22Rv1 (cell line): ENCODE results near the gene EFCAB13.

Source experiments
- H3K27ac ChIP-seq: fragments of 450-650 bp; 2 replicates; pipeline ENCODE4 v1.5.1; 2017
- ZFX ChIP-seq: fragments of 450-650 bp; IDR thresholded peaks from 2 replicates; pipeline ENCODE4 v1.6.1; 2017; ENCODE audit warnings: antibody characterized with exemption, borderline replicate concordance
- TF ChIP-seq, protein P1 (sequence below): fragments of 450-650 bp; IDR thresholded peaks from 2 replicates; pipeline ENCODE4 v1.5.1; 2017; ENCODE audit warnings: mild to moderate bottlenecking

Gene EFCAB13

DNA sequence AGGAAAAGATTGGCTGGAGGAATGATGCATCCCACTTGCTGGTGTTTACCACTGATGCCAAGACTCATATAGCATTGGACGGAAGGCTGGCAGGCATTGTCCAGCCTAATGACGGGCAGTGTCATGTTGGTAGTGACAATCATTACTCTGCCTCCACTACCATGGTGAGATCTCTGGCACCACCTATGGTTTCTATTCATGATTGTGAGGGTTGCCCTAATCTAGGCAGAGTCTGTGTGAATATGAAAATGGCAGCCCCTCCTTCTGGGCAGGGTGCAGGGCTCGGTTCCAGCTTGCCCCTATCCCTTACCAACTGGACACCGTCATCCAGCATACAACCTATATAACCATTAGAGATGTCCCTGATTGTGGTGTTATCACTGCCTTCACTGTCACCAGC lies 36.7 kb upstream of the EFCAB13 start:
- H3K27ac ChIP-seq, result no peak overlapping the region
- TF ChIP-seq ZFX, result no peak
- TF ChIP-seq, protein P1, sequence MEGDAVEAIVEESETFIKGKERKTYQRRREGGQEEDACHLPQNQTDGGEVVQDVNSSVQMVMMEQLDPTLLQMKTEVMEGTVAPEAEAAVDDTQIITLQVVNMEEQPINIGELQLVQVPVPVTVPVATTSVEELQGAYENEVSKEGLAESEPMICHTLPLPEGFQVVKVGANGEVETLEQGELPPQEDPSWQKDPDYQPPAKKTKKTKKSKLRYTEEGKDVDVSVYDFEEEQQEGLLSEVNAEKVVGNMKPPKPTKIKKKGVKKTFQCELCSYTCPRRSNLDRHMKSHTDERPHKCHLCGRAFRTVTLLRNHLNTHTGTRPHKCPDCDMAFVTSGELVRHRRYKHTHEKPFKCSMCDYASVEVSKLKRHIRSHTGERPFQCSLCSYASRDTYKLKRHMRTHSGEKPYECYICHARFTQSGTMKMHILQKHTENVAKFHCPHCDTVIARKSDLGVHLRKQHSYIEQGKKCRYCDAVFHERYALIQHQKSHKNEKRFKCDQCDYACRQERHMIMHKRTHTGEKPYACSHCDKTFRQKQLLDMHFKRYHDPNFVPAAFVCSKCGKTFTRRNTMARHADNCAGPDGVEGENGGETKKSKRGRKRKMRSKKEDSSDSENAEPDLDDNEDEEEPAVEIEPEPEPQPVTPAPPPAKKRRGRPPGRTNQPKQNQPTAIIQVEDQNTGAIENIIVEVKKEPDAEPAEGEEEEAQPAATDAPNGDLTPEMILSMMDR, result no peak

DNA sequence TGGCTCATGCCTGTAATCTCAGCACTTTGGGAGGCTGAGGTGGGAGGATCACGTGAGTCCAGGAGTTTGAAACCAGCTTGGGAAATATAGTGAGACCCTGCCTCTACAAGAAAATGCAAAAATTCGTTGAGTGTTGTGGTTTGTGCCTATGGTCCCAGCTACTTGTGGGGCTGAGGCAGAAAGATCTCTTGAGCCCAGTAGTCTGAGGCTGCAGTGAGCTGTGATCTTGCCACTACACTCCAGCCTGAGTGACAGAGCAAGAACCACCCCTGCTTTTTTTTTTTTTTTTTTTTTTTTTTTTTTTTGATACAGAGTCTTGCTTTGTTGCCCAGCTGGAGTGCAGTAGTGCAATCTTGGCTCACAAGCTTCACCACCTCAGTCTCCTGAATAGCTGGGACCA lies 36.1 kb upstream of the EFCAB13 start:
- TF ChIP-seq, protein P1, result no peak
- no peak for TF ChIP-seq ZFX
- H3K27ac ChIP-seq, result no peak overlapping the region

DNA sequence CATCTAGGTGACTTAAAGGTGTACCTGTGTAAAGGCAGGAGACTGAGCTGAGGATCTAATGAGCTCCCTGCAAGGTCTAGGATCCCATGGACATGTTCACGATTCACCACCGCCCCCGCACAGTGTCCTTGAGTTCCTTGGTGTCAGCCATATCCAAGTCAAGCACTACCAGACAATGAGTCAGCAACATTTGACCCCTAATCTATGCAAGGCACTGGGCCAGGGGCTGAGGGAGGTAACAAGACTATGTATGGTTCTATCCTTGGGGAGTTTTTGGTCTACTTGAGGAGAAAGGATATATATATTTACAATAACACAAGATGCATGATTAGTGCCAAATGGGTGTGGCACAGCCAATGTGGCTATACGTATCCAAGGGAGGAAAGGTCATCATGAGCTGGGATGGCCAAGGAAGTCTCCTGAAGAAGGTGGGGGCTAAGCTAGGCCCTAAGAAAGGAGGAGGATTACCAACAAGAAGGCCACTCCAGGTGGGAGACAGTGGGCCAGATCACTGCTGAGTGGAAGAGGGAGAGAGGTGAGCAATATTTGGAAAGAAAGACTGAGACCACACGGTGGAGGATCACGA lies 35.1 kb upstream of the EFCAB13 start:
- H3K27ac ChIP-seq, result no peak overlapping the region
- TF ChIP-seq, protein P1, result no peak
- TF ChIP-seq ZFX, result no peak

DNA sequence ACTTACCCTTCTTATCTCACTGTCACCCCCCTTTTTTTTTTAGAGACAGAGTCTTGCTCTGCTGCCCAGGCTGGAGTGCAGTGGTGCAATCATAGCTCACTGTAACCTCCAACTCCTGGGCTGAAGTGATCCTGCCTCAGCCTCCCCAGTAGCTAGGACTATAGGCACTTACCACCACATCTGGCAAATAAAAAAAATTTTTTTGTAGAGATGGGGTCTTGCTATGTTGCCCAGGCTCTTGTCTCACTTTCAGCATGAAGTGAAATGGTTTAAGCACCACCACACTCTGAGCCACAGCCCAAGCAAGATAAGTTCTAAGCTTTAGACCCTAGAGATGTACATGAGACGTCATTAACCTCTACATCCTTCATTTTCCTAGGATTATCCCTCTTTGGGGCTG lies 34.5 kb upstream of the EFCAB13 start:
- no peak for TF ChIP-seq ZFX
- TF ChIP-seq, protein P1, result no peak
- H3K27ac ChIP-seq, result no peak overlapping the region

DNA sequence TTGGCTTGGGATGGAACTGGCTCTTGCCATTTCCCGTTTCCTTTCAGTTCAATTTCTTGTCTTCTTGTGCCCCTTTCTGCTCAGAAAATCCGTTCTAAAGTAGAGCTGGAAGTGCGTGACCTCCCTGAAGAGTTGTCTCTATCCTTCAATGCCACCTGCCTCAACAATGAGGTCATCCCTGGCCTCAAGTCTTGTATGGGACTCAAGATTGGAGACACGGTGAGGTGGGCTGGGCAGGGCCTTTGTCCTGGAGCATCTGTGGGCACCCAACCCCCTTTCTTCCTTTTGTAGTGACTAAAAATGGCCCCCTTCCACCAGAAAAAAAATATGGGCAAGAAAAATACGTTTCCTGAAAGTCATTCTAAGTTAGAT lies 32.9 kb upstream of the EFCAB13 start:
- TF ChIP-seq ZFX, result no peak
- TF ChIP-seq, protein P1, result no peak
- H3K27ac ChIP-seq, result no peak overlapping the region

DNA sequence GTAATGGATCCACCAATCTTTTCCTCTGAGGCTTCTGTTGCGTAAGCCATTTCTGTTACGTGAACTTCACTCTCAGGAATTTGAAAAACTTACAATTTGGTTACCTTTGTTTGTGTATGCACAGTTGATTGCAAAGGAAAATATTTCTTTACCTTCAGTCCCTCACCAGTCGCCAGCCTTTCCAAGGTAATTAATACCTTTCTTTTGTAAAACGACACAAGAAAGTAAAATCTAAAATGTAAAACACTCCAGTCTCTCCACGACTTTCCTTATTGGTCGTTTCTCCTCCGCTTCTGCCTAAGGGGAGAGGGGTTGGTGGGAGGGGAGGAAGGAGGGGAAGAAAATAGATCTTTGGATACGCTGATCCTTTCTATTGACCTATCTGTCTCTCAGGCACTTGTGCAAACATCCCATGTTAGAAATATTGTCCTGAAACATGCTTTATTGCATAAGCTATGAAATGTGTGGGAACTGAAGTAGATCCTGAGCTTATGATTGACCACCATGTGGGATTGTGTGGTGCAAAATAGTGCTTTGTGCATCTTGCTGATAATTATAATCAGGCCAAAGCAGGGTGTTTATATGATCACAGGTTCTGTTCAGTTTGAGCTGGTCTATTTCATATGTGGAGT lies 32.4 kb upstream of the EFCAB13 start:
- TF ChIP-seq, protein P1, result no peak
- TF ChIP-seq ZFX, result no peak
- H3K27ac ChIP-seq, result no peak overlapping the region

DNA sequence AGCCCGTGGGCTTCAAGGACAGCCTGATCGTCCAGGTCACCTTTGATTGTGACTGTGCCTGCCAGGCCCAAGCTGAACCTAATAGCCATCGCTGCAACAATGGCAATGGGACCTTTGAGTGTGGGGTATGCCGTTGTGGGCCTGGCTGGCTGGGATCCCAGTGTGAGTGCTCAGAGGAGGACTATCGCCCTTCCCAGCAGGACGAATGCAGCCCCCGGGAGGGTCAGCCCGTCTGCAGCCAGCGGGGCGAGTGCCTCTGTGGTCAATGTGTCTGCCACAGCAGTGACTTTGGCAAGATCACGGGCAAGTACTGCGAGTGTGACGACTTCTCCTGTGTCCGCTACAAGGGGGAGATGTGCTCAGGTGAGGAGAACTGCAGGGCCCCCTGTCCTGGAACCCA lies 31.5 kb upstream of the EFCAB13 start:
- no peak overlapping the region for H3K27ac ChIP-seq
- TF ChIP-seq ZFX, result no peak
- TF ChIP-seq, protein P1, result no peak
